Stimulated activated effector memory CD8-positive, alpha-beta T cell treated with anti-CD3 and anti-CD28 coated beads, Interleukin-12 subunit alpha, Interleukin-12 subunit beta, amount 100 ng/mL, for 72 hours (primary cell): ENCODE results near the gene ZNF225.
"Not testable (repeated sequence)": the region's sequence is repeated elsewhere in the genome, so short reads cannot be mapped to it uniquely, and the experiment has no call there.

Experiments used
- ATAC-seq: fragments of 150-1000 bp; cut with Tn5 transposase; 2 replicates; pipeline ENCODE4 v1.10.0; 2021
- DNase-seq, 2 donors: peaks; one replicate each; pipeline ENCODE4 v3.0.0; 2021 to 2022; ENCODE audit warnings: low spot score in 2 of 2
- H3K27ac Mint-ChIP-seq: one replicate; pipeline ENCODE4 v1.8.0; 2022; ENCODE audit warnings: mild to moderate bottlenecking, mixed read lengths
- H3K36me3 Mint-ChIP-seq: one replicate; pipeline ENCODE4 v1.8.0; 2022; ENCODE audit warnings: mild to moderate bottlenecking, mixed read lengths
- H3K4me1 Mint-ChIP-seq: one replicate; pipeline ENCODE4 v1.8.0; 2022; ENCODE audit warnings: mixed read lengths
- H3K4me3 Mint-ChIP-seq: one replicate; pipeline ENCODE4 v1.8.0; 2022; ENCODE audit warnings: mild to moderate bottlenecking, mixed read lengths
- H3K9me3 Mint-ChIP-seq: one replicate; pipeline ENCODE4 v1.8.0; 2022; ENCODE audit warnings: mixed read lengths

The ZNF225 gene

GRCh38 chr19:44113138-44113783, at the start of gene ZNF225:
Gene ZNF225 (plus strand): TSS chr19:44113399. CDS start chr19:44115828, 2,429 bp downstream.
- ATAC-seq (peak; percentile 94), DNase-seq (peak; percentile 60 to 90)
- Mint-ChIP-seq H3K4me3 (peak within 1 kb of the TSS; percentile 94), H3K36me3 (peaks cover 31% of the 10 kb centered on the region), H3K27ac (peak within 1 kb of the TSS; percentile 93), H3K9me3 (peaks cover 13% of the 10 kb centered on the region), H3K4me1 (peaks cover 12% of the 10 kb centered on the region)

DNA sequence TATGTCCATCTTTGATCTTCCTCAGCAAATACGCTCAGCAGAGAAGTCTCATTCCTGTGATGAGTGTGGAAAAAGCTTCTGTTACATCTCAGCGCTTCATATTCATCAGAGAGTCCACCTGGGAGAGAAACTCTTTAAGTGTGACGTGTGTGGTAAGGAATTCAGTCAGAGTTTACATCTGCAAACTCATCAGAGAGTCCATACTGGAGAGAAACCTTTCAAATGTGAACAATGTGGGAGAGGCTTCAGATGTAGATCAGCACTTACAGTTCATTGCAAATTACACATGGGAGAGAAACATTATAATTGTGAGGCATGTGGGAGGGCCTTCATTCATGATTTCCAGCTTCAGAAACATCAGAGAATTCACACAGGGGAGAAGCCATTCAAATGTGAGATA, 46.9 kb upstream of the ZNF225 start:
- ATAC-seq (no peak), DNase-seq (no peak)
- no peak overlapping the region for H3K4me3 Mint-ChIP-seq
- H3K4me1 Mint-ChIP-seq: peaks cover 5% of the 10 kb centered on the region
- H3K27ac Mint-ChIP-seq: no peak overlapping the region
- H3K9me3 Mint-ChIP-seq: peaks cover 29% of the 10 kb centered on the region
- no peaks in the 10 kb centered on the region for H3K36me3 Mint-ChIP-seq

GRCh38 chr19:44069415-44069814, 43.8 kb upstream of the ZNF225 start:
- Mint-ChIP-seq H3K4me1 (peaks cover 25% of the 10 kb centered on the region), H3K36me3 (no peaks in the 10 kb centered on the region), H3K9me3 (peaks cover 32% of the 10 kb centered on the region), H3K4me3 (no peak overlapping the region), H3K27ac (no peak overlapping the region)
- no peak for ATAC-seq
- no peak for DNase-seq

GRCh38 chr19:44071824-44072542, 41.2 kb upstream of the ZNF225 start, which contains the start of gene ZNF284:
Gene ZNF284 (plus strand): TSS chr19:44072159. CDS start chr19:44076390, 4,231 bp downstream.
- no peaks in the 10 kb centered on the region for H3K36me3 Mint-ChIP-seq
- ATAC-seq (peak; percentile 99), DNase-seq (peak; percentile 60 to 84)
- peak within 1 kb of the TSS; percentile 84 for H3K4me3 Mint-ChIP-seq
- H3K27ac Mint-ChIP-seq: peak within 1 kb of the TSS; percentile 79
- H3K9me3 Mint-ChIP-seq: peaks cover 22% of the 10 kb centered on the region
- peaks cover 25% of the 10 kb centered on the region for H3K4me1 Mint-ChIP-seq

GRCh38 chr19:44072543-44073401, 40.4 kb upstream of the ZNF225 start:
- Mint-ChIP-seq H3K36me3 (no peaks in the 10 kb centered on the region), H3K4me3 (peak overlapping the region; percentile 84), H3K27ac (peak overlapping the region; percentile 79), H3K9me3 (peaks cover 19% of the 10 kb centered on the region), H3K4me1 (peaks cover 25% of the 10 kb centered on the region)
- ATAC-seq: no peak
- DNase-seq: no peak

DNA sequence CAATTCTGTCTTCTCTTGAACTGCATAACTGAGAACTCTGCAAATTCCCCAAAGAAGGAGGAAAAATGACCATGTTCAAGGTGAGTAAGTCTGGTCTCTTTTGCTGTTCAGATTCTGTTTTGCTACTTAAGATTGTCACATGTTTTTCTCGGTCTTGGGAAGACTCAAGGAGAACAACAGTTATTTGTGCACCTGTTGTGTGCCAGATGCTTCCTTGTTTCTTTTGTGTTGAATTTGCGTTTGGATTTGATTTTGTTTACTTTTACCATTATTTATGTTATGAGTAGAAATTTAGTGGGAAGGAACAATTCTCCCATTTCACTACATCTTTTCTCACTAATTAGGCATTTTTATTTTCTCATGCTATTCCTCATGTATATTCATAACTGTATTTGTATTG, 36.9 kb upstream of the ZNF225 start:
- Mint-ChIP-seq H3K4me1 (peaks cover 20% of the 10 kb centered on the region), H3K4me3 (no peak overlapping the region), H3K27ac (no peak overlapping the region), H3K9me3 (peaks cover 9% of the 10 kb centered on the region), H3K36me3 (peaks cover 20% of the 10 kb centered on the region)
- ATAC-seq (no peak), DNase-seq (no peak)

- Mint-ChIP-seq H3K36me3 (peaks cover 22% of the 10 kb centered on the region), H3K4me3 (no peak overlapping the region)
- no peak for ATAC-seq
Measured at GRCh38 chr19:44092108-44092507, 21.1 kb upstream of the ZNF225 start.

DNA sequence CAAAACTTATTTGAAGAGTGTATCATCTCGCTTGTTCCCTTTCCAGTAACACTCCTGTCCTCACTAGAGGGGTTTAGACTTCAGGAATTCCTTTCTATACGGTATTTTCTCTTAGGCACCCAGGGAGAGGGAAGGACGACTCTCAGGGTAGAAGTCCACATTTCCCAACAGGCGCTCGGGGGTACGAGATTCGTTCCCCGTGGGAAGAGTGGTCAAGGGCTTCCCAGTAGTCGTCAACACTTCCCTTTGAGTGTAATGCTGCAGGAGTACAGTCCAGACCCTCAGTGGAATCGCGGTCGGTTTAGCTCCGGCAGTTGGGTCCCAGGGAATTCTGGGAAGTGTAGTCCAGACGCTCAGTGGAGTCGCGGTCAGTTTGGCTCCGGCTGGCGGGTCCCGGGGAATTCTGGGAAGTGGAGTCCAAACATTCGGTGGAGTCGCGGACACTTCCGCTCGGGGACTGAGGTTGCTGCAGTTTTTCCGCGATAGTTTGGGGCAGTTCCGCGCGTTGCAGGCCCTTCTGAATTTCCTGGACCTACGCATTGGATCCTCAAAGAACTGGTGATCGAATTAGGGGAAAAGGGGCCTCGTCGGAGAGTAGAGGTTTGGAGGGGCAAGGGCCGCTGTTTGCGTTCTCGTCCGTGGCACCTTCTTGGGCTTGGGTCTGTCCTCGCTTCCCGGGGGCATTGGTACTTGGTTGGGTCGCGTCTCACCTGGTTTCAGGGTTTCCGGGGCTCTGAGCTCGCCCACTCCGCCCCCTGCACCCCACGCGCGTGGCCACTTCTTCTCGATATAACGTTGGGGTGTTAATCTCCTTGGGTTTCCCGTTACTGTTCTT, 19.1 kb upstream of the ZNF225 start, which contains the start of gene ZNF224:
Gene ZNF224 (plus strand): TSS at position 431 of the 835 bp plus-strand sequence. CDS start 3,513 bp downstream, outside the sequence.
- peak within 1 kb of the TSS; percentile 94 for H3K27ac Mint-ChIP-seq

More at GRCh38 chr19:44092108-44092507, 21.1 kb upstream of the ZNF225 start:
- no peak for DNase-seq
- no peaks in the 10 kb centered on the region for H3K9me3 Mint-ChIP-seq
- peaks cover 11% of the 10 kb centered on the region for H3K4me1 Mint-ChIP-seq
- no peak overlapping the region for H3K27ac Mint-ChIP-seq

GRCh38 chr19:44107751-44108150, 5.4 kb upstream of the ZNF225 start:
- Mint-ChIP-seq H3K4me3 (no peak overlapping the region), H3K27ac (no peak overlapping the region), H3K4me1 (peaks cover 6% of the 10 kb centered on the region), H3K36me3 (peaks cover 47% of the 10 kb centered on the region), H3K9me3 (peaks cover 36% of the 10 kb centered on the region)
- no peak for DNase-seq
- ATAC-seq: no peak

More for the DNA sequence above, 19.1 kb upstream of the ZNF225 start, which contains the start of gene ZNF224:
- DNase-seq (peak; percentile 64 to 88), ATAC-seq (peak; percentile 93)
- Mint-ChIP-seq H3K9me3 (peaks cover 2% of the 10 kb centered on the region), H3K36me3 (peaks cover 42% of the 10 kb centered on the region), H3K4me1 (peaks cover 14% of the 10 kb centered on the region), H3K4me3 (peak within 1 kb of the TSS; percentile 96)

DNA sequence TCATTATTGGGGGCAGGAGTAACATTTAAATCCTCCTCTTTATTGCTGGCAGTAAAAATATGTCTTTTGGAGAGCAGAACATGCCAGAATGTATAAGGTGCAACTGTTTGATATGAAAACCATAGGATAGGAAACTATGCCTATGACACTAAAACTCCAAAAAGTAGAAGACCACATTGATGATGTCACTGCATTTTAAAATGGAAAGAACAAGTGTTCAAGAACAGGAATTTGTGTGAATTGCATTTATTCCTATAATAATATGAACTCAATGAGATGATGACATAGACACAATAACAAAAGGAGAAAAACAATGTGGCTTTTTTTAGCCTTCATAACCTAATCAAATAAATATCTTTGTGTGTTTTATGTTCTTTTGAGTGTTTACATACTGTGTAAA, 3.7 kb upstream of the ZNF225 start:
- H3K4me3 Mint-ChIP-seq: no peak overlapping the region

DNA sequence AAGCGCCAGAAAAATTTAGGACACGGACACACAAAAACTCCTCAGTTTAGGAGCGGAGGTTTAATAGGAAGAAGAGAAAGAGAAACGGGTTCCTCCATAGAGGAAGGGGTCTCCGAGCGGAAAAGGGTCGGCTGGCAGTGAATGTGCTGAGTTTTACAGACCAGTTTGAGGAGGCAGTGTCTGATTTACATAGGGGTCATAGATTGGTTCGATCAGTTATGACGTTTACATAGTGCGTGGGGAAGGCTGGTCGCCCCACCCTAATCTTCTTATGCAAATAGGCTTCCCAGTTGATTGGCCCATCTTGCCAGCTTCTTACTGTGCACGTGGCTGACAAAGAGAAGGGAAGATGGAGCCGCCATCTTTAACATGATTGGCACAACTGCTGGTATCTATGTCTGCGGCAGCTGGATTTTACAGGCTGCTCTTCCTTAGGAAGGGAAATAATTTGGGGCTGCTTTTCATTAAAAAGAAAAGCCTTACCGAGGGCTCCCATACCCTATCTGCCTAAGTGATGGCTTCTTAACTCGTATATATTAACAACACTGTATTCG, 1.2 kb upstream of the ZNF225 start:
- H3K9me3 Mint-ChIP-seq: peaks cover 25% of the 10 kb centered on the region
- peaks cover 25% of the 10 kb centered on the region for H3K36me3 Mint-ChIP-seq
- ATAC-seq: no peak
- no peak overlapping the region for H3K27ac Mint-ChIP-seq
- H3K4me3 Mint-ChIP-seq: peak overlapping the region; percentile 94
- no peak for DNase-seq
- peaks cover 12% of the 10 kb centered on the region for H3K4me1 Mint-ChIP-seq

More for the DNA sequence above, 3.7 kb upstream of the ZNF225 start:
- Mint-ChIP-seq H3K27ac (no peak overlapping the region), H3K9me3 (peaks cover 30% of the 10 kb centered on the region), H3K4me1 (peaks cover 12% of the 10 kb centered on the region), H3K36me3 (peaks cover 36% of the 10 kb centered on the region)
- no peak for ATAC-seq
- no peak for DNase-seq

DNA sequence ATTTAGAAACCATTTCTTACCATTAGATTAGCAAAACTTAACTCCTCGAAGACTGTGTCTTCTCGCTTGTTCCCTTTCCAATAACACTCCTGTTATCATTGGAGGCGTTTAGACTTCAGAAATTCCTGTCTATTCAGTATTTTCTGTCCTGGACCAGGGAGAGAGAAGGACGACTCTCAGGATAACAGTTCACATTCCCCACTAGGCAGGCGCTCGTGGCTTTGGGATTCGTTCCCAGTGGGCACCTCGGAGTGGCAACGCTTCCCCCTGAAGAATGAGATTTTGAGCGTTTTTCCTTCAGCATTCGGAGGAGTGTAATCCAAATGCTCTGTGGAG, 429 bp upstream of the ZNF225 start:
- Mint-ChIP-seq H3K36me3 (peaks cover 26% of the 10 kb centered on the region), H3K4me3 (peak overlapping the region; percentile 94), H3K9me3 (peaks cover 17% of the 10 kb centered on the region), H3K27ac (peak overlapping the region; percentile 93), H3K4me1 (peaks cover 12% of the 10 kb centered on the region)
- ATAC-seq (no peak), DNase-seq (no peak)

DNA sequence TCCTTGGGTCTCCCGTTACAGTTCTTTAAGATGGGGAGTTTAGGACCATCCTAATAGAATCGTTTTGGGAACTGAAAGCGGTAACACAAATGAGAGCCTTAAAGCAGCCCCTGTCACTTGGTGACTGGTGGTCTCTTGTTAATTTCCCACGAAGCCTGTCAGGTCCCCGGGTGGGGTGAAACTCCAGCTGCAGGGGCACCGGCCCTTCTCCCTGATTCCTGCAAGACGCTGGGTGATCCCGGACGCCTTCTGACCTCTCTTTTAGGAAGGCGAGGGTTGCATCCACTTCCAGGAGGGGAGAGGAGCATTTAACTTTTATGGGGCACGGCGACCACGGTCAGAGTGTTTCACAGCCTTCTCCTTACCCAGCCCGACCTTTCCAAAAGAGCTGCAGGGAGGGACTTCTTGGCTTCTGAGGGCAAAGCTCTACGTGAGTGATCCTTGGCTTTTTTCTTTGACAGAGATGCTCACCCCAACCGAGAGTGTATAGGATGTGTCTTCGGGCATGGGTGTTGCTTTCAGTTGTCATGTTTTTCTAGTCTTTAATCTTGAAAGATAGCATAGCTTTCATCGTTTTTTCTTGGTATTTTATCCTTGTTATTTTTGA, 688 bp downstream of the ZNF225 start:
- peaks cover 13% of the 10 kb centered on the region for H3K9me3 Mint-ChIP-seq
- peaks cover 12% of the 10 kb centered on the region for H3K4me1 Mint-ChIP-seq
- peaks cover 37% of the 10 kb centered on the region for H3K36me3 Mint-ChIP-seq
- H3K27ac Mint-ChIP-seq: peak overlapping the region; percentile 93
- DNase-seq (peak in 1 of 2 donors; percentile 54), ATAC-seq (peak; percentile 19)
- H3K4me3 Mint-ChIP-seq: peak overlapping the region; percentile 94

GRCh38 chr19:44121162-44121561, 8.0 kb downstream of the ZNF225 start:
- H3K4me1 Mint-ChIP-seq, H3K4me3 Mint-ChIP-seq, ATAC-seq, H3K27ac Mint-ChIP-seq, DNase-seq: not testable (repeated sequence)
- Mint-ChIP-seq H3K9me3 (peaks cover 30% of the 10 kb centered on the region), H3K36me3 (peaks cover 96% of the 10 kb centered on the region)
